DOHH2 (cell line): ENCODE data around the gene PHYKPL.

ENCODE experiments used
- H3F3A ChIP-seq: fragments of 200-600 bp; sonication (generic), shearing (Covaris generic); 2 replicates; pipeline ENCODE4 v1.6.0; 2016; ENCODE audit warnings: antibody characterized with exemption, mild to moderate bottlenecking; ENCODE audit not compliant: control insufficient read depth, insufficient read depth
- H3K27ac ChIP-seq: fragments of 200-600 bp; sonication (generic); 2 replicates; pipeline ENCODE4 v1.5.1; 2014; ENCODE audit warnings: low read depth, mild to moderate bottlenecking, low read length, moderate library complexity
- H3K27me3 ChIP-seq: fragments of 200-600 bp; sonication (generic); 2 replicates; pipeline ENCODE4 v1.6.1; 2014; ENCODE audit warnings: mild to moderate bottlenecking, low read length, mixed read lengths; ENCODE audit not compliant: control insufficient read depth
- H3K36me3 ChIP-seq: fragments of 200-600 bp; sonication (generic); 2 replicates; pipeline ENCODE4 v1.6.1; 2014; ENCODE audit warnings: mild to moderate bottlenecking, low read length, moderate library complexity, mixed read lengths; ENCODE audit not compliant: control insufficient read depth
- H3K4me1 ChIP-seq: fragments of 200-600 bp; sonication (generic); 2 replicates; pipeline ENCODE4 v1.6.1; 2014; ENCODE audit warnings: mild to moderate bottlenecking, low read length, mixed read lengths; ENCODE audit not compliant: control insufficient read depth
- H3K4me2 ChIP-seq: fragments of 200-600 bp; sonication (generic); 2 replicates; pipeline ENCODE4 v1.6.0; 2014; ENCODE audit warnings: mild to moderate bottlenecking, low read length, moderate library complexity
- H3K4me3 ChIP-seq: fragments of 200-600 bp; sonication (generic); 2 replicates; pipeline ENCODE4 v1.5.1; 2014; ENCODE audit warnings: mild to moderate bottlenecking, low read length, mixed read lengths
- H3K79me2 ChIP-seq: fragments of 200-600 bp; sonication (generic); 2 replicates; pipeline ENCODE4 v1.6.1; 2014; ENCODE audit warnings: mild to moderate bottlenecking, low read length, mixed read lengths; ENCODE audit not compliant: control insufficient read depth
- H3K9me2 ChIP-seq: fragments of 200-600 bp; sonication (generic); replicated peaks from 2 replicates; pipeline ENCODE4 v1.6.1; 2014; ENCODE audit warnings: mild to moderate bottlenecking, low read length, mixed read lengths; ENCODE audit not compliant: control insufficient read depth
- H3K9me3 ChIP-seq: fragments of 200-600 bp; sonication (generic); 2 replicates; pipeline ENCODE4 v1.6.1; 2014; ENCODE audit warnings: antibody characterized with exemption, low read length, mixed read lengths; ENCODE audit not compliant: control insufficient read depth, insufficient read depth
- H4K20me1 ChIP-seq: fragments of 200-600 bp; sonication (generic); 2 replicates; pipeline ENCODE4 v1.6.0; 2014; ENCODE audit warnings: low read depth, mild to moderate bottlenecking, antibody characterized with exemption, low read length, moderate library complexity; ENCODE audit not compliant: control insufficient read depth, insufficient read depth
- CTCF ChIP-seq: fragments of 200-600 bp; sonication (generic); IDR thresholded peaks from one replicate; pipeline ENCODE4 v1.5.1; 2014; ENCODE audit warnings: antibody characterized with exemption, mild to moderate bottlenecking, low read depth, low read length; ENCODE audit not compliant: poor library complexity, severe bottlenecking
- EZH2phosphoT487 ChIP-seq: fragments of 200-600 bp; sonication (generic); IDR thresholded peaks from 2 replicates; pipeline ENCODE4 v1.6.1; 2017; ENCODE audit warnings: borderline replicate concordance, mild to moderate bottlenecking, antibody characterized with exemption, low read length, moderate library complexity, mixed read lengths

The PHYKPL gene

DNA sequence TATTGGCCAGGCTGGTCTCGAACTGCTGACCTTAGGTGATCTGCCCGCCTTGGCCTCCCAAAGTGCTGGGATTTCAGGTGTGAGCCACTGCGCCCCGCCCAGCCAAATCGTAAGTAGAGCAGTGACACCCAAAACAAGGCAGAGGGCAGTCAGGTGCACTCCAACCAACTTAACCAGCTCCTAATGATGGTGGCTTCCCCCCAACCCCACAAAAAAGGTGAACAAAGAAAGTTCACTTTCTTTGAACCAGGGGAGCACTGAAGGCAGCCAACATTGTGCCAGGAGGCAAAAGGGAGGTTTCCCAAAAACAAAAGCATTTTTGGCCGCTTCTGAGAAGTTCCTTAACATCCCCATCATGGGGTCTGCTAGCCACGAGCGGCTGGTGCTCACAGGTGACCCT is 55.0 kb downstream of the PHYKPL start:
- H3K9me3 ChIP-seq = no peaks in the 10 kb centered on the region
- no peak overlapping the region for H3K27ac ChIP-seq
- TF ChIP-seq EZH2phosphoT487 (no peak), CTCF (no peak)
- H3K4me1 ChIP-seq = peaks cover 13% of the 10 kb centered on the region
- H3F3A ChIP-seq = 0 out of 2 replicates have a peak, but pooled peaks cover 2% of the 10 kb centered on the region
- H3K36me3 ChIP-seq = no peaks in the 10 kb centered on the region
- no peaks in the 10 kb centered on the region for H4K20me1 ChIP-seq
- H3K9me2 ChIP-seq = no peaks in the 10 kb centered on the region
- no peaks in the 10 kb centered on the region for H3K79me2 ChIP-seq
- H3K27me3 ChIP-seq = no peaks in the 10 kb centered on the region
- no peak overlapping the region for H3K4me3 ChIP-seq
- H3K4me2 ChIP-seq = no peak overlapping the region

DNA sequence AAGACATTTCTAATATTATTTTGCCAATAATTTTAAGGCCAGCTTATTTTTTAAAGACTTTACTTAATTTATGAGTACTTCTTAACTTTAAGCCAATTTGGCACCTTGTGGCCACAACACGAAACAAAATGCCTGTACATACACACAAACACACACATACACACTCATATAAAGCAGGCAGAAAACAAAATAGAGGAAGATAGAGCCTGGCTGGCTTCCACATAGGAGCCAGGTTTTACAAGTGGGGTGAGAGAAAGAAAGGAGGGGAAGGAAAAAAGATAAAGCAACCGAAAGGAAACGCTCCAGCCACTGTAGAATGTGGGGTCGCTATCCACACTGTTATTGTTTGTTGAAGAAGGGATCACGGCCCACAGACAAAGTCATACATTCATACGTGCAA is 55.8 kb downstream of the PHYKPL start:
- H3K4me3 ChIP-seq = no peak overlapping the region
- no peak overlapping the region for H3K27ac ChIP-seq
- no peaks in the 10 kb centered on the region for H3K36me3 ChIP-seq
- H3K9me2 ChIP-seq = no peaks in the 10 kb centered on the region
- 0 out of 2 replicates have a peak, but pooled peaks cover 2% of the 10 kb centered on the region for H3F3A ChIP-seq
- no peak overlapping the region for H3K4me2 ChIP-seq
- no peaks in the 10 kb centered on the region for H4K20me1 ChIP-seq
- TF ChIP-seq CTCF (no peak), EZH2phosphoT487 (no peak)
- H3K27me3 ChIP-seq = no peaks in the 10 kb centered on the region
- H3K9me3 ChIP-seq = no peaks in the 10 kb centered on the region
- no peaks in the 10 kb centered on the region for H3K79me2 ChIP-seq
- peaks cover 5% of the 10 kb centered on the region for H3K4me1 ChIP-seq

DNA sequence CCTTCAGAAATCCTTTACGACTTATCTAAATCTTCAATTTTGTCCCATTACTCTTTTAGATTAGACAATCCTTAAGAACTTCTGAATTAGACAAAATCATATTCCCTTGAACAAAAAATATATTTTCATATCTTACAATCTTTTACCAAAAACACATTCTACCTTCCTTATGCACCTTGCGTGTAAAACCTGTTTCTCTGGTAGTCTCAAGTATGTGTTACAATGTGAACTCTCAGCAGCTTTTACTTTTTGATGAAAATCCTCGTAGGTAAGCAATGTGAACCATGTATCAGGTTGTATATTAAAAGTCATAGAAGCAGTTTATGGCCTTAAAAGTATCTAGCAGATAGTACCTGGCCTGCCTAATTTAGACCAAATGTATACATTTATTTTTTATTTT is 58.1 kb downstream of the PHYKPL start:
- H3K4me2 ChIP-seq = no peak overlapping the region
- H3K4me1 ChIP-seq = no peaks in the 10 kb centered on the region
- H3K9me3 ChIP-seq = no peaks in the 10 kb centered on the region
- no peaks in the 10 kb centered on the region for H4K20me1 ChIP-seq
- no peak for TF ChIP-seq CTCF
- no peaks in the 10 kb centered on the region for H3K79me2 ChIP-seq
- no peaks in the 10 kb centered on the region for H3K36me3 ChIP-seq
- 0 out of 2 replicates have a peak, but pooled peaks cover 2% of the 10 kb centered on the region for H3F3A ChIP-seq
- H3K9me2 ChIP-seq = no peaks in the 10 kb centered on the region
- no peak overlapping the region for H3K27ac ChIP-seq
- H3K4me3 ChIP-seq = no peak overlapping the region
- H3K27me3 ChIP-seq = no peaks in the 10 kb centered on the region

DNA sequence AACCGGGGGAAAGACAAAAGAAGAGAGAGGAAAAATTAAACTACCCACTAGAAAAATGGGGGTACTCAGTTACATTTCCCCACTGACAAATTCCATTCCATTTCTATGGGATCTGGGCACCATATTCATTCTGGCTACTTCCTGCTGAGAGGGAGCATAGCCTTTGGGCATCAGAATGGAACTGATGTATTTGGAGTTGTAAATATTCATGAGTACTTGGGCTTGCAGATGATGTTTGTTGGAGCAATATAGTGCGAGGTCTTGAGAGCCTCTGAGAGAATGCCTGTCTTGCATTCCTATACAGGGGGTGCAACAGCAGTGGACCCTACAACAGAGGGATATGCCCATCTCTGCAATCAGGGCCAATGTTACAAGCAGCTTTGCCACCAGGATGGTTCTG is 62.1 kb downstream of the PHYKPL start:
- no peak overlapping the region for H3K4me3 ChIP-seq
- H3K4me1 ChIP-seq = peaks cover 11% of the 10 kb centered on the region
- H3K36me3 ChIP-seq = no peaks in the 10 kb centered on the region
- H3K9me2 ChIP-seq = no peaks in the 10 kb centered on the region
- no peaks in the 10 kb centered on the region for H4K20me1 ChIP-seq
- TF ChIP-seq EZH2phosphoT487 (no peak), CTCF (no peak)
- no peaks in the 10 kb centered on the region for H3K27me3 ChIP-seq
- no peak overlapping the region for H3K4me2 ChIP-seq
- H3K79me2 ChIP-seq = no peaks in the 10 kb centered on the region
- H3F3A ChIP-seq = 0 out of 2 replicates have a peak, but pooled peaks cover 7% of the 10 kb centered on the region
- H3K9me3 ChIP-seq = no peaks in the 10 kb centered on the region
- no peak overlapping the region for H3K27ac ChIP-seq
